ENCODE data around the gene MAP3K21.

The MAP3K21 gene

GRCh38 chr1:233327651-233328141, at the start of gene MAP3K21:
TSS of gene MAP3K21 (plus strand) at chr1:233327724. CDS start at chr1:233328029, 305 bp downstream.
- Histone ChIP-seq H3K27me3 (ENCODE audit: control insufficient read depth, insufficient read depth, low read length) (no peaks in the 10 kb centered on the region), H3K9me3 (ENCODE audit: control insufficient read depth, insufficient read depth, low read length) (no peaks in the 10 kb centered on the region), H3K27ac (ENCODE audit: low read length) (no peak within 1 kb of the TSS), H3K36me3 (ENCODE audit: control insufficient read depth, insufficient read depth, low read length) (no peaks in the 10 kb centered on the region; the same call in 1 of the 2 replicates), H3K4me3 (ENCODE audit: low read length) (peak within 1 kb of the TSS; percentile 63), H3K4me1 (ENCODE audit: control insufficient read depth, insufficient read depth, low read length) (peaks cover 1% of the 10 kb centered on the region; the same call in 1 of the 2 replicates)
- no peak for DNase-seq (ENCODE audit: low read depth, low spot score)
- no CpG with 5 or more reads among the region's 68 CpGs for WGBS (ENCODE audit: insufficient coverage, insufficient read length)

- Histone ChIP-seq H3K4me3 (ENCODE audit: low read length) (no peak overlapping the region), H3K9me3 (ENCODE audit: control insufficient read depth, insufficient read depth, low read length) (no peaks in the 10 kb centered on the region), H3K27ac (ENCODE audit: low read length) (no peak overlapping the region), H3K36me3 (ENCODE audit: control insufficient read depth, insufficient read depth, low read length) (no peaks in the 10 kb centered on the region), H3K4me1 (ENCODE audit: control insufficient read depth, insufficient read depth, low read length) (no peaks in the 10 kb centered on the region), H3K27me3 (ENCODE audit: control insufficient read depth, insufficient read depth, low read length) (no peaks in the 10 kb centered on the region)
- no peak for DNase-seq (ENCODE audit: low read depth, low spot score)
- no CpG with 5 or more reads among the region's 1 CpG for WGBS (ENCODE audit: insufficient coverage, insufficient read length)
These were observed 48.9 kb upstream of the MAP3K21 start for GRCh38 chr1:233278631-233279030.

- H3K9me3 ChIP-seq (ENCODE audit: control insufficient read depth, insufficient read depth, low read length), result no peaks in the 10 kb centered on the region
- no peaks in the 10 kb centered on the region for H3K36me3 ChIP-seq (ENCODE audit: control insufficient read depth, insufficient read depth, low read length)
- 0 out of 2 replicates have a peak, but pooled peaks cover 3% of the 10 kb centered on the region for H3K4me1 ChIP-seq (ENCODE audit: control insufficient read depth, insufficient read depth, low read length)
- no peak overlapping the region for H3K4me3 ChIP-seq (ENCODE audit: low read length)
- DNase-seq (ENCODE audit: low read depth, low spot score), result no peak
- WGBS (ENCODE audit: insufficient coverage, insufficient read length), result no CpG with 5 or more reads among the region's 2 CpGs
- H3K27me3 ChIP-seq (ENCODE audit: control insufficient read depth, insufficient read depth, low read length), result no peaks in the 10 kb centered on the region
- no peak overlapping the region for H3K27ac ChIP-seq (ENCODE audit: low read length)
These were observed 47.6 kb upstream of the MAP3K21 start for GRCh38 chr1:233279971-233280370.

GRCh38 chr1:233281711-233282581, 45.6 kb upstream of the MAP3K21 start:
- H3K27ac ChIP-seq (ENCODE audit: low read length), result no peak overlapping the region
- no peak for DNase-seq (ENCODE audit: low read depth, low spot score)
- no peaks in the 10 kb centered on the region for H3K36me3 ChIP-seq (ENCODE audit: control insufficient read depth, insufficient read depth, low read length)
- H3K9me3 ChIP-seq (ENCODE audit: control insufficient read depth, insufficient read depth, low read length), result no peaks in the 10 kb centered on the region
- WGBS (ENCODE audit: insufficient coverage, insufficient read length), result no CpG with 5 or more reads among the region's 8 CpGs
- H3K4me1 ChIP-seq (ENCODE audit: control insufficient read depth, insufficient read depth, low read length), result 0 out of 2 replicates have a peak, but pooled peaks cover 3% of the 10 kb centered on the region
- no peaks in the 10 kb centered on the region for H3K27me3 ChIP-seq (ENCODE audit: control insufficient read depth, insufficient read depth, low read length)
- H3K4me3 ChIP-seq (ENCODE audit: low read length), result no peak overlapping the region

GRCh38 chr1:233282582-233282886, 45.0 kb upstream of the MAP3K21 start:
- Histone ChIP-seq H3K4me3 (ENCODE audit: low read length) (no peak overlapping the region), H3K9me3 (ENCODE audit: control insufficient read depth, insufficient read depth, low read length) (no peaks in the 10 kb centered on the region), H3K27me3 (ENCODE audit: control insufficient read depth, insufficient read depth, low read length) (no peaks in the 10 kb centered on the region), H3K27ac (ENCODE audit: low read length) (no peak overlapping the region), H3K36me3 (ENCODE audit: control insufficient read depth, insufficient read depth, low read length) (no peaks in the 10 kb centered on the region), H3K4me1 (ENCODE audit: control insufficient read depth, insufficient read depth, low read length) (0 out of 2 replicates have a peak, but pooled peaks cover 3% of the 10 kb centered on the region)
- 100% methylated on average over 1 of the region's 3 CpGs for WGBS (ENCODE audit: insufficient coverage, insufficient read length)
- DNase-seq (ENCODE audit: low read depth, low spot score), result no peak

- Histone ChIP-seq H3K4me1 (ENCODE audit: control insufficient read depth, insufficient read depth, low read length) (peaks cover 6% of the 10 kb centered on the region), H3K27me3 (ENCODE audit: control insufficient read depth, insufficient read depth, low read length) (no peaks in the 10 kb centered on the region), H3K9me3 (ENCODE audit: control insufficient read depth, insufficient read depth, low read length) (no peaks in the 10 kb centered on the region), H3K4me3 (ENCODE audit: low read length) (no peak overlapping the region), H3K36me3 (ENCODE audit: control insufficient read depth, insufficient read depth, low read length) (no peaks in the 10 kb centered on the region), H3K27ac (ENCODE audit: low read length) (no peak overlapping the region)
- WGBS (ENCODE audit: insufficient coverage, insufficient read length), result no CpG with 5 or more reads among the region's 4 CpGs
- DNase-seq (ENCODE audit: low read depth, low spot score), result peak; percentile 85
These were observed 37.8 kb upstream of the MAP3K21 start for GRCh38 chr1:233289676-233290075.

GRCh38 chr1:233290396-233291034, 37.0 kb upstream of the MAP3K21 start:
- no peaks in the 10 kb centered on the region for H3K36me3 ChIP-seq (ENCODE audit: control insufficient read depth, insufficient read depth, low read length)
- no peak for DNase-seq (ENCODE audit: low read depth, low spot score)
- peaks cover 5% of the 10 kb centered on the region for H3K4me1 ChIP-seq (ENCODE audit: control insufficient read depth, insufficient read depth, low read length)
- no peak overlapping the region for H3K4me3 ChIP-seq (ENCODE audit: low read length)
- peak overlapping the region; percentile 52 for H3K27ac ChIP-seq (ENCODE audit: low read length)
- no CpG with 5 or more reads among the region's 5 CpGs for WGBS (ENCODE audit: insufficient coverage, insufficient read length)
- no peaks in the 10 kb centered on the region for H3K27me3 ChIP-seq (ENCODE audit: control insufficient read depth, insufficient read depth, low read length)
- no peaks in the 10 kb centered on the region for H3K9me3 ChIP-seq (ENCODE audit: control insufficient read depth, insufficient read depth, low read length)

GRCh38 chr1:233293556-233294446, 33.7 kb upstream of the MAP3K21 start:
- no peak overlapping the region for H3K27ac ChIP-seq (ENCODE audit: low read length)
- no peaks in the 10 kb centered on the region for H3K27me3 ChIP-seq (ENCODE audit: control insufficient read depth, insufficient read depth, low read length)
- no peaks in the 10 kb centered on the region for H3K9me3 ChIP-seq (ENCODE audit: control insufficient read depth, insufficient read depth, low read length)
- no peaks in the 10 kb centered on the region for H3K36me3 ChIP-seq (ENCODE audit: control insufficient read depth, insufficient read depth, low read length)
- peaks cover 7% of the 10 kb centered on the region for H3K4me1 ChIP-seq (ENCODE audit: control insufficient read depth, insufficient read depth, low read length)
- no CpG with 5 or more reads among the region's 3 CpGs for WGBS (ENCODE audit: insufficient coverage, insufficient read length)
- no peak overlapping the region; the same call in 1 of the 2 replicates for H3K4me3 ChIP-seq (ENCODE audit: low read length)
- no peak for DNase-seq (ENCODE audit: low read depth, low spot score)

- Histone ChIP-seq H3K4me1 (ENCODE audit: control insufficient read depth, insufficient read depth, low read length) (peaks cover 4% of the 10 kb centered on the region), H3K36me3 (ENCODE audit: control insufficient read depth, insufficient read depth, low read length) (no peaks in the 10 kb centered on the region), H3K9me3 (ENCODE audit: control insufficient read depth, insufficient read depth, low read length) (no peaks in the 10 kb centered on the region), H3K4me3 (ENCODE audit: low read length) (peak overlapping the region; percentile 82), H3K27ac (ENCODE audit: low read length) (no peak overlapping the region), H3K27me3 (ENCODE audit: control insufficient read depth, insufficient read depth, low read length) (no peaks in the 10 kb centered on the region)
- no peak for DNase-seq (ENCODE audit: low read depth, low spot score)
- no CpG with 5 or more reads among the region's 8 CpGs for WGBS (ENCODE audit: insufficient coverage, insufficient read length)
These were observed 32.6 kb upstream of the MAP3K21 start for GRCh38 chr1:233294913-233295236.
